PFSK-1 (cell line): ENCODE data around the gene RPL36A.

Experiments used
- POLR2AphosphoS5 ChIP-seq: IDR thresholded peaks from 2 replicates; pipeline ENCODE4 v1.6.1; 2012; ENCODE audit warnings: low read depth, mild to moderate bottlenecking, control low read depth, low read length, moderate library complexity
- SIN3A ChIP-seq: IDR thresholded peaks from 2 replicates; pipeline ENCODE4 v1.6.1; 2012; ENCODE audit warnings: mild to moderate bottlenecking, low read length, moderate library complexity, borderline replicate concordance; ENCODE audit not compliant: insufficient read depth
- TAF1 ChIP-seq: IDR thresholded peaks from 2 replicates; pipeline ENCODE4 v1.6.1; 2012; ENCODE audit warnings: low read length, control low read depth, borderline replicate concordance; ENCODE audit not compliant: insufficient read depth
- TF ChIP-seq, protein P1 (sequence below), 2 experiments: IDR thresholded peaks; 2 replicates each; pipeline versions ENCODE4 v1.6.1 to v1.8.0; 2011 to 2012; ENCODE audit warnings: low read depth in 2 of 2, low read length in 2 of 2, control low read depth in 1 of 2, inconsistent platforms in 1 of 2, mild to moderate bottlenecking in 1 of 2, moderate library complexity in 1 of 2; ENCODE audit not compliant: insufficient read depth in 1 of 2

DNA sequence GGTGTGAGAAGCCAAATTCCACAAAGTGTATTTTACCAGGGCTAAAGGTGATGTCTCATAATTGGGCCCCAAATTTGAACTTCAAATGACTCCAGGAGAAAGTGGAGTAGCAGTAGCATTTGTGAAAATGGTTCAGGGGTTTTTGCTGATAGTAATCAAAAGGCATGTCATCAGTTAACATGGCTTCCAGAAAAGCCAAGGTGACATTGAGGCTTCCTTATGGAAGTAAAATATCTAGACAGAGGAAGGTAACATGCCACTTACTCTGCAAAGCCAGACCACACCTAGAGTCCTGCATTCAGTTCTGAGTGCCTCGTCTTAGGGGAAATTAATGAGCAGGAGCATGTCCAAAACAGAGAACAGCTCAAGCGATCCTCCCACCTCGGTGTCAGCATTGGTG, 2.2 kb upstream of the RPL36A start:
- TF ChIP-seq POLR2AphosphoS5 (no peak), TAF1 (no peak), SIN3A (no peak)
- TF ChIP-seq, protein P1, sequence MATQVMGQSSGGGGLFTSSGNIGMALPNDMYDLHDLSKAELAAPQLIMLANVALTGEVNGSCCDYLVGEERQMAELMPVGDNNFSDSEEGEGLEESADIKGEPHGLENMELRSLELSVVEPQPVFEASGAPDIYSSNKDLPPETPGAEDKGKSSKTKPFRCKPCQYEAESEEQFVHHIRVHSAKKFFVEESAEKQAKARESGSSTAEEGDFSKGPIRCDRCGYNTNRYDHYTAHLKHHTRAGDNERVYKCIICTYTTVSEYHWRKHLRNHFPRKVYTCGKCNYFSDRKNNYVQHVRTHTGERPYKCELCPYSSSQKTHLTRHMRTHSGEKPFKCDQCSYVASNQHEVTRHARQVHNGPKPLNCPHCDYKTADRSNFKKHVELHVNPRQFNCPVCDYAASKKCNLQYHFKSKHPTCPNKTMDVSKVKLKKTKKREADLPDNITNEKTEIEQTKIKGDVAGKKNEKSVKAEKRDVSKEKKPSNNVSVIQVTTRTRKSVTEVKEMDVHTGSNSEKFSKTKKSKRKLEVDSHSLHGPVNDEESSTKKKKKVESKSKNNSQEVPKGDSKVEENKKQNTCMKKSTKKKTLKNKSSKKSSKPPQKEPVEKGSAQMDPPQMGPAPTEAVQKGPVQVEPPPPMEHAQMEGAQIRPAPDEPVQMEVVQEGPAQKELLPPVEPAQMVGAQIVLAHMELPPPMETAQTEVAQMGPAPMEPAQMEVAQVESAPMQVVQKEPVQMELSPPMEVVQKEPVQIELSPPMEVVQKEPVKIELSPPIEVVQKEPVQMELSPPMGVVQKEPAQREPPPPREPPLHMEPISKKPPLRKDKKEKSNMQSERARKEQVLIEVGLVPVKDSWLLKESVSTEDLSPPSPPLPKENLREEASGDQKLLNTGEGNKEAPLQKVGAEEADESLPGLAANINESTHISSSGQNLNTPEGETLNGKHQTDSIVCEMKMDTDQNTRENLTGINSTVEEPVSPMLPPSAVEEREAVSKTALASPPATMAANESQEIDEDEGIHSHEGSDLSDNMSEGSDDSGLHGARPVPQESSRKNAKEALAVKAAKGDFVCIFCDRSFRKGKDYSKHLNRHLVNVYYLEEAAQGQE (IDR thresholded peaks at IDR 0.05; ENCODE audit: insufficient read depth in 1 of 2, low read depth in 2 of 2, low read length in 2 of 2), result no peak
